DMS153 (cell line): ENCODE data around the gene EIF2S3B.
"Not testable (repeated sequence)": the region's sequence is repeated elsewhere in the genome, so short reads cannot be mapped to it uniquely, and the experiment has no call there.

ENCODE experiments used
- DNase-seq: peaks from one replicate; lab custom pipeline; 2025; lab: John Stamatoyannopoulos, UW

The EIF2S3B gene

GRCh38 chr12:10505620-10506019, at the start of gene EIF2S3B:
Gene EIF2S3B, plus strand, starts transcription at chr12:10505890. Its CDS starts 13 bp downstream, at chr12:10505903.
- no peak for DNase-seq

DNA sequence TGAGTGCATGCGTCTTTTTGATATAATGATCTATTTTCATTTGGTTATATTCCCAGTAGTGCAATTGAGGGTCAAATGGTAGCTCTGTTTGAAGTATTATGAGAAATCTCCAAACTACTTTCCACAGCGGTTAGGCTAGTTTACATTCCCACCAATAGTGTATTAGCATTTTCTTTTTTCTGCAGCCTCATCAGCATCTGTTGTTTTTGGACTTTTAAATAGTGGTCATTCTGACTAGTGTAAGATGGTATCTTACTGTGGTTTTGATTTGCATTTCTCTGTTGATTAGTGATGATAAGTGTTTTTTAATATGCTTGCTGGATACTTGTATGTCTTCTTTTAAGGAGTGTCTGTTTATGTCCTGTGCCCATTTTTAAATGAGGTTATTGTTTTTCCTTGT, 48.8 kb upstream of the EIF2S3B start:
- no peak for DNase-seq

GRCh38 chr12:10457760-10458159, 47.9 kb upstream of the EIF2S3B start:
- DNase-seq, result no peak

GRCh38 chr12:10466311-10466710, 39.4 kb upstream of the EIF2S3B start:
- no peak for DNase-seq

DNA sequence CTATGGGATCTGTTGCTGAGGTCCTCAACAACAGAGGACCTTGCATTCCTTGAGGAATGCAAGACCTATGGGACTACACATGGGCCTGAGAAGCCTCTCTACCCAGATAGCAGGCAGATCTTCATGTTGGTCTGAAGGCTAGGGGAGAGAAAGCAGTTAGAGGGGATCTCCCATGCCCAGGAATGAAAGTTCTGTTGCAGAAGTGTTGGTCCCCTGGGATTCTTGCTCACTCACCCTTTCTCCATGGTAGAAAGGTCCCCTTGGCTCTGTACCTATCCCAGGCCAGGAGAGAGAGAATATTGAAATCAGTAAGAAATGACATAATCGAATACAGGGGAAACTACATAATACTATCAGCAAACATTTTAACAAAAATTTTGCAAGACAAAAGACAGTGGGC, 36.0 kb upstream of the EIF2S3B start:
- no peak for DNase-seq

DNA sequence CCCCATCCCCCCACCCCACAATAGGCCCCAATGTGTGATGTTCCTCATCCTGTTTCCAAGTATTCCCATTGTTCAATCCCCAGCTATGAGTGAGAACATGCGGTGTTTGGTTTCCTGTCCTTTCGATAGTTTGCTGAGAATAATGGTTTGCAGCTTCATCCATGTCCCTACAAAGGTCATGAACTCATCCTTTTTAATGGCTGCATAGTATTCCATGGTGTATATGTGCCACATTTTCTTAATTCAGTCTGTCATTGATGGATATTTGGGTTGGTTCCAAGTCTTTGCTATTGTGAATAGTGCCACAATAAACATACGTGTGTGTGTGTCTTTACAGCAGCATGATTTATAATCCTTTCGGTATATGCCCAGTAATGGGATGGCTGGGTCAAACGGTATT, 32.9 kb upstream of the EIF2S3B start:
- DNase-seq, result not testable (repeated sequence)

DNA sequence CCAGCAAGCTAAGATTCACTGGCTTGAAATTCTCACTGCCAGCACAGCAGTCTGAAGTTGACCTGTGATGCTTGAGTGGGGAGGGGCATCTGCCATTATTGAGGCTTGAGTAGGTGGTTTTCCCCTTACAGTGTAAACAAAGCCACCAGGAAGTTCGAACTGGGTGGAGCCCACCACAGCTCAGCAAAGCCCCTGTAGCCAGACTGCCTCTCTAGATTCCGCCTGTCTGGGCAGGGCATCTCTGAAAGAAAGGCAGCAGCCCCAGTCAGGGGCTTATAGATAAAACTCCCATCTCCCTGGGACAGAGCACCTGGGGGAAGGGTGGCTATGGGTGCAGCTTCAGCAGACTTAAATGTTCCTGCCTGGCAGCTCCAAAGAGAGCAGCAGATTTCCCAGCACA, 23.8 kb upstream of the EIF2S3B start:
- not testable (repeated sequence) for DNase-seq

- not testable (repeated sequence) for DNase-seq
Observed at GRCh38 chr12:10487328-10487727, 18.4 kb upstream of the EIF2S3B start.

GRCh38 chr12:10491766-10492165, 13.9 kb upstream of the EIF2S3B start:
- no peak for DNase-seq

- no peak for DNase-seq
Observed at GRCh38 chr12:10497602-10498001, 8.1 kb upstream of the EIF2S3B start.

DNA sequence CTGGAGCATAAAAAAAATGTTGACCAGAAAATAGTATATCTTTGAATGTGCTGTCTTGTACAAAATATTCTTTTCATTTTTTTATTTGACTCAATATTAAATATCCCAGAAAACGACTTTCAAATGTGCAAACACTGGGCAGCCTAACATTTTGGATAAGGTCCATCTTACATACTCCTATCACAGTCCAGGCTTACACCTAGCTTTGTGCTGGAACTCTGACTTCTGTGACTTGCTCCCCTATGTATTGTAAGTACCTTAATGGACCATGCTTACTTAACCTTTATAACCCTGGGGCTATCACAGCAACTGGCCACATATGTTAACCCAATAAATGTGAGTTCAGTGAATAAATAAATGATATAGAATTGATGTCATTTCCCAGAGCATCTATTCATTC, 7.6 kb upstream of the EIF2S3B start:
- no peak for DNase-seq

GRCh38 chr12:10501030-10501429, 4.7 kb upstream of the EIF2S3B start:
- no peak for DNase-seq

DNA sequence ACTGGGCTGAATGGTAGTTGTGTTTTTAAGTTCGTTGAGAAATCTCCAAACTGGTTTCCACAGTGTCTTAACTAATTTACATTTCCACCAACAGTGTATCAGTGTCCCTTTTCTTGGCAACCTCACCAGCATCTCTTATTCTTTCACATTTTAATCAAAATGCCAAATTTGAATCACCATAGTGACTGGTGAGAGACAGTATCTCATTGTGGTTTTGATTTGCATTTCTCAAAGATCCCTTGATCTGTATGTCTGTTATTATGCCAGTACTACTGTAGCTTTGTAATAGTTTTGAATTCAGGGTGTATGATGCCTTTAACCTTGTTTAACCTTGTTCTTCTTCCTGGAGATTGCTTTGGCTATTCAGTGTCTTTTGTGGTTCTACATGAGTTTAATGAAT, 2.2 kb upstream of the EIF2S3B start:
- no peak for DNase-seq

GRCh38 chr12:10511756-10512355, 6.2 kb downstream of the EIF2S3B start:
- DNase-seq, result no peak

DNA sequence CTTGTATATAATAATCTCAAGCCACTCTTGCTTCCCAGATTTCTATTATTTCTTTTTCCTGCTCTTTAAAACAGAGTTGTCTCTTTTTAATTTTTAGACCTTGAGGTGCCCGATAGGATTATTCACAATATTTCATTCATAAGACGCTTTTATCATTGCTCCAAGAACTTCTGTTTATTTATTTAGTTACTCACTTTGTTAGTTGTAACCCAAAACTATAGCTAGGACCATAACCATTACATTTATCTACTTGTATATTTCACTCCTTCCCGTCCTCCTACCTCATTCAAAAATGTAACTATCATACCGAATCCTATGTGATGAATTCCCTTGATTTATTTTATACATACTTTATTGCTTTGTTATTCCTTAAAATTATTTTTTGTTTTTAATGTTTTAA, 7.1 kb downstream of the EIF2S3B start:
- no peak for DNase-seq

GRCh38 chr12:10521555-10521954, 15.9 kb downstream of the EIF2S3B start:
- no peak for DNase-seq

- no peak for DNase-seq
Observed at GRCh38 chr12:10528174-10528953, 22.7 kb downstream of the EIF2S3B start.

DNA sequence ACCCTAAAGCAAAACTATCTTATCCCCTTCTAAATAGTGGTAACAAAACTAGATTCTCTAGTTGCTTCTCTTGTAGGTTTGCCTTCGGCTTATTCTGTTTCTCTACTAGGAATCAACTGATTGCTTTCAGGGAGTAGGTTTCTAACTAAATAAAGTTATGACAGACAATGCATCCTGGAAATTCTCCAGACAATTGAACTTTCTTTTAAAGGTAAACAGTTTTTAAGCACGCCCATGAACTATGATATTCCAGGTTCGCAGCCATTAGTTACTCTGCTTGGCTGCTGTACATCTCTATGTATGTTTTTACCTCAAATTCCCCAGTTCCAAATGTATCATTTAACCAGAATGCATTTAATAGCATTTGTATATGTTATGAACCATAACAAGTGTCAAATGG, 23.9 kb downstream of the EIF2S3B start:
- DNase-seq, result no peak

DNA sequence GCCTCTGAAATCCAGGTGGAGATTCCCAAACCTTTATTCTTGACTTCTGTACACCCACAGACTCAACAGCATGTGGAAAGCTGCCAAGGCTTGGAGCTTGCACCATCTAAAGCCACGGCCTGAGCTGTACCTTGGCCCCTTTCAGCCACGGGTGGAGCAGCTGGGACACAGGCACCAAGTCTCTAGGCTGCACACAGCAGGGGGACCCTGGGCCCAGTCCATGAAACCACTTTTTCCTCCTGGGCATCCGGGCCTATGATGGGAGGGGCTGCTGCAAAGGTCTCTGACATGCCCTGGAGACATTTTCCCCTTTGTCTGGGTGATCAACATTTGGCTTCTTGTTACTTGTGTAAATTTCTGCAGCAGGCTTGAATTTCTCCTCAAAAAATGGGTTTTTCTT, 32.0 kb downstream of the EIF2S3B start:
- DNase-seq, result no peak

- DNase-seq, result no peak
Observed at GRCh38 chr12:10540776-10541205, 35.1 kb downstream of the EIF2S3B start.

DNA sequence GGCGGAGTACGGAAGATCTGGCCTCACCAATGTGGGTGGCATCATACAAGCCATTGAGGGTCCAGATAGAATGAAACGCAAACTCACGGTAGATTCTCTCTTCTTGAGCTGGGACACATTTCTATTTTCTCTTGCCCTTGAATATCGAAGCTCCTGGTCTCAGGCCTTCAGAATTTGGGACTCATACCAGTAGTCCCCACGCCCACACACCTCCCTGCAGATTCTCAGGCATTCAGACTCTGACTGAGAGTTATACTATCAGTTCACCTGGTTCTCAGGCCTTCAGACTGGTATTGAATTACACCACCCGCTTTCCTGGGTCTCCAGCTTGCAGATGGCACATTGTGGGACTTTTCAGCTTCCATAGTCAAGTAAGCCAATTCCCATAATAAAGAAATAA, 37.8 kb downstream of the EIF2S3B start:
- DNase-seq, result no peak

- DNase-seq, result no peak
Observed at GRCh38 chr12:10551375-10551774, 45.7 kb downstream of the EIF2S3B start.

DNA sequence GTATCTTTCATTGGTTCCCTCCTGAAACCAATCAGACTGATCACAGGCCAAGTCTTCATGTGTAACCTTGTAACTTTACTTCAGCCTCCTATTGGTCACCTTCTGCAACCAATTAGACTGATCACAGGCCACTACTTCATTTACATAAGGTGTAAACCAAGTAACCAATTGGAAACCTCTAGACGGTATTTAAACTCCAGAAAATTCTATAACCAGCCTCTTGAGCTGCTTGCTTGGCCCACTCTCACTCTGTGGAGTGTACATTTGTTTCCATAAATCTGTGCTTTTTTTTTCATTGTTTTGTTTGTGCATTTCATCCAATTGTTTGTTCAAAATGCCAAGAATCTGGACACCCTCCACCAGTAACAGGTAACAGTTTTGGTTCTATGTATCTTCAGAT, 47.5 kb downstream of the EIF2S3B start:
- no peak for DNase-seq
